A549 (cell line): ENCODE data around the gene ZNF48. TPM values are rescaled to one million over a fixed set of nuclear protein-coding genes. Genes with fewer than 3 reads are reported as not detected.
A peak's percentile ranks its signal among the peaks of the same experiment; 100 is the strongest.

Experiments used
- ATAC-seq, 2 experiments: fragments of 200-7000 bp in 1 of 2; fragments of >200 bp in 1 of 2; cut with Nextera tagmentation in 1 of 2; cut with Tn5 transposase in 1 of 2; 3 replicates each; pipeline versions ENCODE4 v1.8.0 to v1.9.1; 2018 to 2020; ENCODE audit warnings: mild to moderate bottlenecking in 1 of 2, moderate library complexity in 1 of 2
- CTCF ChIA-PET: fragments of 300-600 bp; sonication (Branson Sonifier 250); formaldehyde crosslinking; extraction: SDS; loops from one replicate; lab custom pipeline; 2021; ENCODE audit warnings: antibody characterized with exemption, inconsistent platforms; lab: Yijun Ruan, JAX
- POLR2A ChIA-PET: fragments of 350-600 bp; formaldehyde crosslinking; extraction: SDS; loops from one replicate; lab custom pipeline; 2021; ENCODE audit warnings: antibody characterized with exemption, inconsistent platforms; lab: Yijun Ruan, JAX
- DNase-seq, 2 experiments: peaks; one replicate each; pipeline versions ENCODE4 v3.0.0 to v3.0.0-alpha.2; 2011 to 2016; ENCODE audit warnings: low read depth in 1 of 2, low spot score in 1 of 2
- FAIRE-seq: peaks from 2 replicates; lab custom pipeline; 2011; peaks lifted over from hg19 to GRCh38; lab: Jason Lieb, UNC
- H3K27ac ChIP-seq, 2 experiments: fragments of >200 bp; sonication (Bioruptor Twin); formaldehyde crosslinking; 3 replicates each; pipeline ENCODE4 v1.5.1; 2016 to 2017
- H3K4me1 ChIP-seq: fragments of >200 bp; sonication (Bioruptor Twin); formaldehyde crosslinking; 3 replicates; pipeline ENCODE4 v1.6.1; 2016
- H3K4me2 ChIP-seq: fragments of >200 bp; sonication (Bioruptor Twin); formaldehyde crosslinking; 3 replicates; pipeline ENCODE4 v1.6.1; 2016
- H3K4me3 ChIP-seq: fragments of >200 bp; sonication (Bioruptor Twin); formaldehyde crosslinking; 3 replicates; pipeline ENCODE4 v1.5.1; 2016
- H3K9me3 ChIP-seq: fragments of >200 bp; sonication (Bioruptor Twin); formaldehyde crosslinking; 3 replicates; pipeline ENCODE4 v1.6.1; 2016
- CBX2 ChIP-seq: fragments of 200-600 bp; sonication (generic); IDR thresholded peaks from 2 replicates; pipeline ENCODE4 v1.6.1; 2016; ENCODE audit warnings: low read depth, mild to moderate bottlenecking, borderline replicate concordance
- EHF ChIP-seq: fragments of 250-450 bp; sonication (Bioruptor Pico); IDR thresholded peaks from 2 replicates; pipeline ENCODE4 v1.5.0; 2020; ENCODE audit warnings: mild to moderate bottlenecking
- EP300 ChIP-seq, 2 experiments: fragments of >200 bp; sonication (Bioruptor Twin); formaldehyde crosslinking; IDR thresholded peaks; 2 replicates in 1 of 2; 3 replicates in 1 of 2; pipeline ENCODE4 v1.6.1; 2016 to 2017
- FOSB ChIP-seq: fragments of 250-450 bp; sonication (Bioruptor Pico); IDR thresholded peaks from 2 replicates; pipeline ENCODE4 v1.5.0; 2020; ENCODE audit warnings: mild to moderate bottlenecking, moderate library complexity
- HDAC2 ChIP-seq: fragments of 200-600 bp; sonication (generic); IDR thresholded peaks from 2 replicates; pipeline ENCODE4 v1.6.1; 2016
- HOXB13 ChIP-seq: fragments of 250-450 bp; sonication (Bioruptor Pico); IDR thresholded peaks from 2 replicates; pipeline ENCODE4 v1.5.0; 2020; ENCODE audit warnings: low read depth, mild to moderate bottlenecking, moderate library complexity
- JUNB ChIP-seq: fragments of >200 bp; sonication (Bioruptor Twin); formaldehyde crosslinking; IDR thresholded peaks from 2 replicates; pipeline ENCODE4 v1.6.1; 2016
- KDM1A ChIP-seq: fragments of 200-600 bp; sonication (generic); IDR thresholded peaks from 2 replicates; pipeline ENCODE4 v1.6.1; 2016; ENCODE audit warnings: low read depth, mild to moderate bottlenecking
- MAFK ChIP-seq: fragments of 450-650 bp; IDR thresholded peaks from 2 replicates; pipeline ENCODE4 v1.6.1; 2014; ENCODE audit not compliant: partially characterized antibody
- MAZ ChIP-seq: fragments of 150-350 bp; IDR thresholded peaks from 2 replicates; pipeline ENCODE4 v1.6.1; 2014; ENCODE audit warnings: antibody characterized with exemption, low read depth, low read length, borderline replicate concordance
- NR3C1 ChIP-seq: fragments of >200 bp; sonication (Bioruptor Twin); formaldehyde crosslinking; IDR thresholded peaks from 3 replicates; pipeline ENCODE4 v1.6.1; 2017
- POLR2A ChIP-seq: IDR thresholded peaks from 2 replicates; pipeline ENCODE4 v1.6.1; 2012; ENCODE audit warnings: mild to moderate bottlenecking, low read length
- RAD21 ChIP-seq, 2 experiments: fragments of >200 bp in 1 of 2; sonication (Bioruptor Twin) in 1 of 2; formaldehyde crosslinking in 1 of 2; IDR thresholded peaks in 1 of 2; conservative IDR thresholded peaks in 1 of 2; 2 replicates in 1 of 2; 3 replicates in 1 of 2; pipeline ENCODE4 v1.6.1; 2012 to 2018; ENCODE audit warnings: inconsistent platforms in 1 of 2
- RARB ChIP-seq: fragments of 250-450 bp; sonication (Bioruptor Pico); IDR thresholded peaks from 2 replicates; pipeline ENCODE4 v1.8.0; 2021; ENCODE audit warnings: mild to moderate bottlenecking, moderate library complexity
- RNF2 ChIP-seq: fragments of 200-600 bp; sonication (generic); IDR thresholded peaks from 2 replicates; pipeline ENCODE4 v1.6.1; 2016; ENCODE audit warnings: low read depth, mild to moderate bottlenecking, antibody characterized with exemption, moderate library complexity, borderline replicate concordance
- TP53 ChIP-seq: fragments of 250-450 bp; sonication (Bioruptor Pico); IDR thresholded peaks from 2 replicates; pipeline ENCODE4 v1.5.0; 2021; ENCODE audit warnings: mild to moderate bottlenecking, moderate library complexity
- WGBS: methylation state at CpG from one replicate; pipeline ENCODE4 v1.1.6; 2017; ENCODE audit errors: missing lambda C conversion rate; 5-methylcytosine and 5-hydroxymethylcytosine counted together
- polyA plus RNA-seq, 4 experiments: library from polyadenylated mRNA; depleted of rRNA in 3 of 4; stranded (reverse); fragments of >200 nt; fragmentation: RNase III in 1 of 4; extraction: RNeasy Plus Mini Kit Qiagen cat#74134 plus additional on column Dnase treatment in 1 of 4; gene quantifications; 2 replicates in 3 of 4; 3 replicates in 1 of 4; pipeline ENCODE4 v1.2.3, GENCODE V29; 2011 to 2017
- TF ChIP-seq, protein P1 (sequence below): IDR thresholded peaks from 2 replicates; pipeline ENCODE4 v1.6.1; 2012
- TF ChIP-seq, protein P2 (sequence below): fragments of 250-450 bp; sonication (Bioruptor Pico); IDR thresholded peaks from 2 replicates; pipeline ENCODE4 v1.5.0; 2021; ENCODE audit warnings: mild to moderate bottlenecking, moderate library complexity, borderline replicate concordance
- TF ChIP-seq, protein P3 (sequence below): IDR thresholded peaks from 2 replicates; pipeline ENCODE4 v1.6.1; 2012
- TF ChIP-seq, protein P4 (sequence below): fragments of 150-350 bp; IDR thresholded peaks from 2 replicates; pipeline ENCODE4 v1.6.1; 2014; ENCODE audit warnings: low read depth, mild to moderate bottlenecking, low read length
- TF ChIP-seq, protein P5 (sequence below): fragments of 250-450 bp; sonication (Bioruptor Pico); IDR thresholded peaks from 2 replicates; pipeline ENCODE4 v1.5.0; 2020; ENCODE audit warnings: low read depth, mild to moderate bottlenecking, moderate library complexity
- TF ChIP-seq, protein P6 (sequence below): IDR thresholded peaks from 2 replicates; pipeline ENCODE4 v1.6.1; 2012; ENCODE audit warnings: low read depth, borderline replicate concordance

The ZNF48 gene
- polyA plus RNA-seq, 2 of the 4 experiments (the other 2 are of a cell fraction): 9.3 to 10.4 TPM

DNA sequence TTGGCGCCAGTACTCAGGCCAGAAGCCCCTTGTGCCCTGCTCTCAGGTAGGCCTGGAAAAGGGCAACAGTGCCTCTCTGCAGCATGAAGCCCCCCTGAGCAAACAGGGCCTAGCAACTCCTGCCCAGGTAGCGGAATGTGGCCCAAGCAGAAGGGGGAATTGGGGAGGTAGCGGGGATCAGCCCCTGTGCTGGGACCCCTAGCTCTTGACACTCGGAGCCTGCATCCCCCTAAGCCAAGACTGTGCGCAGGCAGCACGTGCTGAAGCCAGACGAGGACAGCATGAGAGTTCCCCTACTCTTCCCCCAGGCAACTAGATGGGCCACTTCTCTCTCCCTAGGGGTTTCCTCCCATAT is 39.3 kb upstream of the ZNF48 start:
- ChIA-PET POLR2A (interaction anchor here (0.6 to 2.2 kb wide), 2 partner anchors 15 to 212 kb away, joined by 4 to 17 read pairs; partner anchors contain the start of gene TBC1D10B), CTCF (interaction anchor here (1.0 to 2.7 kb wide), 3 partner anchors 13 to 51 kb away, joined by 3 to 10 read pairs (median 4); partner anchors contain the start of gene ZNF771)
- WGBS: 74% methylated on average over 6 of the region's 7 CpGs
- no peak for DNase-seq
- TF ChIP-seq, protein P1, sequence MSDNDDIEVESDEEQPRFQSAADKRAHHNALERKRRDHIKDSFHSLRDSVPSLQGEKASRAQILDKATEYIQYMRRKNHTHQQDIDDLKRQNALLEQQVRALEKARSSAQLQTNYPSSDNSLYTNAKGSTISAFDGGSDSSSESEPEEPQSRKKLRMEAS: peak; percentile 16; the same call in 1 of the 2 replicates
- TF ChIP-seq EHF (CRISPR knock-in tag) (no peak), CBX2 (no peak), POLR2A (0 out of 2 replicates have a peak, but pooled peaks have one; percentile 30), RARB (no peak), RNF2 (no peak), FOSB (CRISPR knock-in tag) (no peak)
- Histone ChIP-seq H3K27ac (peak overlapping the region; percentile 87 to 96), H3K4me2 (peak overlapping the region; percentile 72), H3K9me3 (no peaks in the 10 kb centered on the region), H3K4me3 (peak overlapping the region; percentile 70), H3K4me1 (peaks cover 50% of the 10 kb centered on the region)
- no peak for ATAC-seq
- no peak for FAIRE-seq

DNA sequence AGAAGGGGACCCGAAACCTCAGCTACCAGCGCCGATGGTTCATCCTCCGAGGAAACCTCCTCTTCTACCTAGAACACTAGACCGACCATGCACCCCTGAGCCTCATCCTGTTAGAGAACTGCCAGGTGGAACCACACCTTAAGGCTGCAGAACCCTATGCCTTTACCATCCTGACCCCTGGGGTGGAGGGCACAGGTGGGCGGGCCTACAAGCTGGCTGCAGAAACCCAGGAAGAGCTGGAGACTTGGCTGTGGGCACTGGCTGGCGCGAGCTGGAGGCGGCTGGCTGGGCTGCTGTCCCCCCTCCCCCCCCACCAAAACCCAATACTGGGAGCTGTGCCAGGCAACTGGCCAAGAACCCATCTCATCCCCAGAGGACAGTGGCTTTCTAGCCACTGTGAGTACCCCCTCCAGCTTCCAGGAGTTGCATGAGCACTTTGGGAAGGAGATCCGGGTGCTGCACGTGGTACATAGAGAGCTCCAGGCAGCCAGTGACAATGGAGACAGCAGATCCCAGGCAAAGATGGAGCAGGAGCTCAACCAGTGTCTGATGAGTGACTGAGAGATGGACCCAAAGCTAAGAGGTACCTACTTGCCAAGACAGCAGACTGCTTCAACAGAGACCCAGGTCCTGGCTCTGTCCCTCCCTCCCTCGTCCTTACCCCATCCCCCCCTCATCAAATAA is 38.7 kb upstream of the ZNF48 start:
- Histone ChIP-seq H3K27ac (peak overlapping the region; percentile 87 to 96), H3K4me1 (peaks cover 46% of the 10 kb centered on the region), H3K9me3 (no peaks in the 10 kb centered on the region), H3K4me3 (peak overlapping the region; percentile 70), H3K4me2 (peak overlapping the region; percentile 72)
- ATAC-seq: no peak
- ChIA-PET CTCF (interaction anchor here (1.2 to 2.7 kb wide), 5 partner anchors 11 to 53 kb away, joined by 4 to 10 read pairs (median 6); no protein-coding TSS in a partner anchor), POLR2A (interaction anchor here (0.6 kb wide), 1 partner anchor 291 kb away, joined by 3 read pairs; the partner anchor contains the start of gene ALDOA)
- TF ChIP-seq MAFK (no peak), NR3C1 (no peak), KDM1A (no peak), HOXB13 (CRISPR knock-in tag) (no peak), MAZ (no peak), TP53 (CRISPR knock-in tag) (no peak), EP300 (IDR thresholded peaks at IDR 0.05) (no peak), JUNB (no peak), RAD21 (conservative IDR thresholded peaks at IDR 0.05 in 1 of 2, IDR thresholded peaks at IDR 0.05 in 1 of 2) (no peak), HDAC2 (no peak)
- TF ChIP-seq, protein P2, sequence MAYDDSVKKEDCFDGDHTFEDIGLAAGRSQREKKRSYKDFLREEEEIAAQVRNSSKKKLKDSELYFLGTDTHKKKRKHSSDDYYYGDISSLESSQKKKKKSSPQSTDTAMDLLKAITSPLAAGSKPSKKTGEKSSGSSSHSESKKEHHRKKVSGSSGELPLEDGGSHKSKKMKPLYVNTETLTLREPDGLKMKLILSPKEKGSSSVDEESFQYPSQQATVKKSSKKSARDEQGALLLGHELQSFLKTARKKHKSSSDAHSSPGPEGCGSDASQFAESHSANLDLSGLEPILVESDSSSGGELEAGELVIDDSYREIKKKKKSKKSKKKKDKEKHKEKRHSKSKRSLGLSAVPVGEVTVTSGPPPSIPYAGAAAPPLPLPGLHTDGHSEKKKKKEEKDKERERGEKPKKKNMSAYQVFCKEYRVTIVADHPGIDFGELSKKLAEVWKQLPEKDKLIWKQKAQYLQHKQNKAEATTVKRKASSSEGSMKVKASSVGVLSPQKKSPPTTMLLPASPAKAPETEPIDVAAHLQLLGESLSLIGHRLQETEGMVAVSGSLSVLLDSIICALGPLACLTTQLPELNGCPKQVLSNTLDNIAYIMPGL: no peak
- TF ChIP-seq, protein P3, sequence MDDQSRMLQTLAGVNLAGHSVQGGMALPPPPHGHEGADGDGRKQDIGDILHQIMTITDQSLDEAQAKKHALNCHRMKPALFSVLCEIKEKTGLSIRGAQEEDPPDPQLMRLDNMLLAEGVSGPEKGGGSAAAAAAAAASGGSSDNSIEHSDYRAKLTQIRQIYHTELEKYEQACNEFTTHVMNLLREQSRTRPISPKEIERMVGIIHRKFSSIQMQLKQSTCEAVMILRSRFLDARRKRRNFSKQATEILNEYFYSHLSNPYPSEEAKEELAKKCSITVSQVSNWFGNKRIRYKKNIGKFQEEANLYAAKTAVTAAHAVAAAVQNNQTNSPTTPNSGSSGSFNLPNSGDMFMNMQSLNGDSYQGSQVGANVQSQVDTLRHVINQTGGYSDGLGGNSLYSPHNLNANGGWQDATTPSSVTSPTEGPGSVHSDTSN: no peak
- TF ChIP-seq, protein P4, sequence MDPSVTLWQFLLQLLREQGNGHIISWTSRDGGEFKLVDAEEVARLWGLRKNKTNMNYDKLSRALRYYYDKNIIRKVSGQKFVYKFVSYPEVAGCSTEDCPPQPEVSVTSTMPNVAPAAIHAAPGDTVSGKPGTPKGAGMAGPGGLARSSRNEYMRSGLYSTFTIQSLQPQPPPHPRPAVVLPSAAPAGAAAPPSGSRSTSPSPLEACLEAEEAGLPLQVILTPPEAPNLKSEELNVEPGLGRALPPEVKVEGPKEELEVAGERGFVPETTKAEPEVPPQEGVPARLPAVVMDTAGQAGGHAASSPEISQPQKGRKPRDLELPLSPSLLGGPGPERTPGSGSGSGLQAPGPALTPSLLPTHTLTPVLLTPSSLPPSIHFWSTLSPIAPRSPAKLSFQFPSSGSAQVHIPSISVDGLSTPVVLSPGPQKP: no peak
- TF ChIP-seq, protein P5, sequence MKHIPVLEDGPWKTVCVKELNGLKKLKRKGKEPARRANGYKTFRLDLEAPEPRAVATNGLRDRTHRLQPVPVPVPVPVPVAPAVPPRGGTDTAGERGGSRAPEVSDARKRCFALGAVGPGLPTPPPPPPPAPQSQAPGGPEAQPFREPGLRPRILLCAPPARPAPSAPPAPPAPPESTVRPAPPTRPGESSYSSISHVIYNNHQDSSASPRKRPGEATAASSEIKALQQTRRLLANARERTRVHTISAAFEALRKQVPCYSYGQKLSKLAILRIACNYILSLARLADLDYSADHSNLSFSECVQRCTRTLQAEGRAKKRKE (CRISPR knock-in tag): no peak
- TF ChIP-seq, protein P6, sequence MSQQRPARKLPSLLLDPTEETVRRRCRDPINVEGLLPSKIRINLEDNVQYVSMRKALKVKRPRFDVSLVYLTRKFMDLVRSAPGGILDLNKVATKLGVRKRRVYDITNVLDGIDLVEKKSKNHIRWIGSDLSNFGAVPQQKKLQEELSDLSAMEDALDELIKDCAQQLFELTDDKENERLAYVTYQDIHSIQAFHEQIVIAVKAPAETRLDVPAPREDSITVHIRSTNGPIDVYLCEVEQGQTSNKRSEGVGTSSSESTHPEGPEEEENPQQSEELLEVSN: no peak
- WGBS: 90% methylated on average over 10 of the region's 12 CpGs
- DNase-seq: no peak
- FAIRE-seq: no peak
